Right lobe of liver (tissue), 4 donors: ENCODE data around the gene CAMTA1.

Source experiments
- POLR2A ChIP-seq: fragments of 450-650 bp; IDR thresholded peaks from one replicate; pipeline ENCODE4 v1.6.1; 2017; ENCODE audit warnings: antibody characterized with exemption, mild to moderate bottlenecking
- TF ChIP-seq, protein P1 (sequence below), 4 donors: fragments of 200-600 bp in 3 of 4; fragments of 450-650 bp in 1 of 4; IDR thresholded peaks; one replicate each; pipeline versions ENCODE4 v1.5.1 to v1.8.0; 2016 to 2022; ENCODE audit warnings: antibody characterized with exemption in 4 of 4, mild to moderate bottlenecking in 2 of 4
- donor health status: DM: no; HTN: no; CAD: no.
- donor health status: DM: no; HTN: no; CAD: no.
- donor health status: DM: no; HTN: yes; CAD: no.

DNA sequence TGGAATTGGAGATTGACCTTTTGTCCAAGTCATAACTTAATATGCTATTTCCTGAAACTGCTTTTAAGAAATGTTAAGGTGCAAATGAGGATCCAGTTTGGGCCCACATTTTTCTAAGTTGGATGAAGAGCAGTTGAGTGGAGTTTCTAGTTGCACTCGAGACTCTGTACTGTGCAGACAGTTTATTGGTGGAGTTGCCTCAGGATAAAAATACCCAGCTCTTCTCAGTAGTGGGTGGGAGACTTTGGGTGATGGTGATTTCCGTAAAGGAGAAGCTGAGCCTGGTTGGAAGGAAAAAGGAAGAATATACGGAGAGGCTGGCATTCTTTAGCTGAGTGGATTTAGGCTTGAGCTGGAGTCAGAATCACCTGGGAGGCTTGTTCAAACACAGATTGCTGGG is 49.9 kb downstream of the CAMTA1 start:
- TF ChIP-seq, protein P1, sequence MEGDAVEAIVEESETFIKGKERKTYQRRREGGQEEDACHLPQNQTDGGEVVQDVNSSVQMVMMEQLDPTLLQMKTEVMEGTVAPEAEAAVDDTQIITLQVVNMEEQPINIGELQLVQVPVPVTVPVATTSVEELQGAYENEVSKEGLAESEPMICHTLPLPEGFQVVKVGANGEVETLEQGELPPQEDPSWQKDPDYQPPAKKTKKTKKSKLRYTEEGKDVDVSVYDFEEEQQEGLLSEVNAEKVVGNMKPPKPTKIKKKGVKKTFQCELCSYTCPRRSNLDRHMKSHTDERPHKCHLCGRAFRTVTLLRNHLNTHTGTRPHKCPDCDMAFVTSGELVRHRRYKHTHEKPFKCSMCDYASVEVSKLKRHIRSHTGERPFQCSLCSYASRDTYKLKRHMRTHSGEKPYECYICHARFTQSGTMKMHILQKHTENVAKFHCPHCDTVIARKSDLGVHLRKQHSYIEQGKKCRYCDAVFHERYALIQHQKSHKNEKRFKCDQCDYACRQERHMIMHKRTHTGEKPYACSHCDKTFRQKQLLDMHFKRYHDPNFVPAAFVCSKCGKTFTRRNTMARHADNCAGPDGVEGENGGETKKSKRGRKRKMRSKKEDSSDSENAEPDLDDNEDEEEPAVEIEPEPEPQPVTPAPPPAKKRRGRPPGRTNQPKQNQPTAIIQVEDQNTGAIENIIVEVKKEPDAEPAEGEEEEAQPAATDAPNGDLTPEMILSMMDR (IDR thresholded peaks at IDR 0.05), result no peak
- TF ChIP-seq POLR2A, result no peak
